HepG2 (cell line): Measurements from ENCODE around the gene AGPAT3. TPM values are rescaled to one million over a fixed set of nuclear protein-coding genes. Genes with fewer than 3 reads are reported as not detected.

ENCODE experiments used
- ATF7 ChIP-seq, 2 experiments: fragments of 450-650 bp in 1 of 2; sonication (generic) in 1 of 2; formaldehyde crosslinking in 1 of 2; IDR thresholded peaks; 2 replicates each; pipeline versions ENCODE4 v1.4.0 to v1.6.1; 2016 to 2020; ENCODE audit warnings: antibody characterized with exemption in 1 of 2, mild to moderate bottlenecking in 1 of 2, missing genetic modification reagents in 1 of 2
- CHD4 ChIP-seq: fragments of 200-600 bp; sonication (generic); IDR thresholded peaks from 2 replicates; pipeline ENCODE4 v1.7.0; 2017; ENCODE audit warnings: mild to moderate bottlenecking, low read length, borderline replicate concordance
- MXD3 ChIP-seq: IDR thresholded peaks from 2 replicates; pipeline ENCODE4 v1.6.1; 2016; ENCODE audit warnings: mild to moderate bottlenecking, missing biosample characterization, missing genetic modification reagents
- PHB2 ChIP-seq: fragments of 450-650 bp; IDR thresholded peaks from 2 replicates; pipeline ENCODE4 v1.6.1; 2018; ENCODE audit not compliant: partially characterized antibody
- PITX1 ChIP-seq: sonication (generic); formaldehyde crosslinking; IDR thresholded peaks from 2 replicates; pipeline ENCODE4 v1.5.1; 2020; ENCODE audit warnings: mild to moderate bottlenecking, missing genetic modification reagents
- REXO4 ChIP-seq: sonication (generic); formaldehyde crosslinking; IDR thresholded peaks from 2 replicates; pipeline ENCODE4 v1.8.0; 2022; ENCODE audit warnings: missing genetic modification reagents, mild to moderate bottlenecking, borderline replicate concordance
- SOX13 ChIP-seq, 3 experiments: fragments of 450-650 bp in 1 of 3; sonication (generic) in 1 of 3; formaldehyde crosslinking in 1 of 3; IDR thresholded peaks in 2 of 3; conservative IDR thresholded peaks in 1 of 3; 2 replicates each; pipeline versions ENCODE4 v1.5.0 to v1.6.1; 2016 to 2020; ENCODE audit warnings: antibody characterized with exemption in 1 of 3, mild to moderate bottlenecking in 1 of 3, missing compliant biosample characterization in 1 of 3, missing genetic modification reagents in 1 of 3, moderate library complexity in 1 of 3
- SP2 ChIP-seq: sonication (generic); formaldehyde crosslinking; IDR thresholded peaks from 2 replicates; pipeline ENCODE4 v1.5.1; 2020; ENCODE audit warnings: mild to moderate bottlenecking, missing genetic modification reagents
- SRF ChIP-seq: IDR thresholded peaks from 2 replicates; pipeline ENCODE4 v1.6.1; 2011; ENCODE audit warnings: mild to moderate bottlenecking, low read depth, low read length, moderate library complexity
- STAG1 ChIP-seq: sonication (generic); formaldehyde crosslinking; IDR thresholded peaks from 2 replicates; pipeline ENCODE4 v1.4.0; 2020; ENCODE audit warnings: missing genetic modification reagents
- TRIM24 ChIP-seq: sonication (generic); formaldehyde crosslinking; IDR thresholded peaks from 2 replicates; pipeline ENCODE4 v1.8.0; 2022; ENCODE audit warnings: mild to moderate bottlenecking, missing genetic modification reagents
- ZKSCAN1 ChIP-seq: fragments of 150-350 bp; IDR thresholded peaks from 2 replicates; pipeline ENCODE4 v1.6.1; 2014; ENCODE audit warnings: low read length
- ZNF142 ChIP-seq: sonication (generic); formaldehyde crosslinking; IDR thresholded peaks from 2 replicates; pipeline ENCODE4 v1.4.0; 2020; ENCODE audit warnings: missing genetic modification reagents
- ZNF180 ChIP-seq: sonication (generic); formaldehyde crosslinking; IDR thresholded peaks from 2 replicates; pipeline ENCODE4 v1.4.0; 2020; ENCODE audit warnings: low read depth, missing genetic modification reagents, borderline replicate concordance
- ZNF484 ChIP-seq: sonication (generic); formaldehyde crosslinking; IDR thresholded peaks from 2 replicates; pipeline ENCODE4 v1.5.1; 2020; ENCODE audit warnings: mild to moderate bottlenecking, low read depth, missing genetic modification reagents, borderline replicate concordance
- ZNF530 ChIP-seq: sonication (generic); formaldehyde crosslinking; IDR thresholded peaks from 2 replicates; pipeline ENCODE4 v1.5.0; 2020; ENCODE audit warnings: low read depth, mild to moderate bottlenecking, missing genetic modification reagents
- ZNF772 ChIP-seq: sonication (generic); formaldehyde crosslinking; IDR thresholded peaks from 2 replicates; pipeline ENCODE4 v1.5.0; 2020; ENCODE audit warnings: mild to moderate bottlenecking, missing genetic modification reagents
- ZNF776 ChIP-seq: sonication (generic); formaldehyde crosslinking; IDR thresholded peaks from 2 replicates; pipeline ENCODE4 v1.4.0; 2020; ENCODE audit warnings: mild to moderate bottlenecking, missing genetic modification reagents
- ZNF792 ChIP-seq: IDR thresholded peaks from 2 replicates; pipeline ENCODE4 v1.6.1; 2016
- ZNF816 ChIP-seq: sonication (generic); formaldehyde crosslinking; IDR thresholded peaks from 2 replicates; pipeline ENCODE4 v1.8.0; 2022; ENCODE audit warnings: missing genetic modification reagents, mild to moderate bottlenecking, borderline replicate concordance
- ZSCAN5A ChIP-seq: sonication (generic); formaldehyde crosslinking; IDR thresholded peaks from 2 replicates; pipeline ENCODE4 v1.8.0; 2022; ENCODE audit warnings: mild to moderate bottlenecking, missing genetic modification reagents, borderline replicate concordance
- polyA plus RNA-seq, 8 experiments: library from polyadenylated mRNA; depleted of rRNA in 3 of 8; stranded (reverse) in 7 of 8; unstranded in 1 of 8; fragments of >200 nt; fragmentation: Illumina TruSeq in 4 of 8; extraction: Trizol in 4 of 8; gene quantifications; 2 replicates each; pipeline versions ENCODE4 v1.2.1 to v1.2.3, GENCODE V29; 2011 to 2016; ENCODE audit warnings: low read depth in 4 of 8, missing spikeins in 1 of 8, mixed read lengths in 1 of 8; ENCODE audit not compliant: insufficient read depth in 1 of 8
- total RNA-seq, 5 experiments: library from RNA; depleted of rRNA; stranded (reverse); fragments of >200 nt; fragmentation: Illumina TruSeq; extraction: Trizol; gene quantifications; 2 replicates each; pipeline ENCODE4 v1.2.3, GENCODE V29; 2016; ENCODE audit warnings: low read depth in 1 of 5

Gene AGPAT3
- total and polyA plus RNA-seq, 2 of the 13 experiments (the other 11 are each of a cell fraction or from before 2014, with no cell fraction given): 32.2 to 54.4 TPM

GRCh38 chr21:43938751-43939442 lies 73.9 kb downstream of the AGPAT3 start (continued):
- no peak for TF ChIP-seq ZNF816 (CRISPR knock-in tag)
- no peak for TF ChIP-seq ZKSCAN1
- TF ChIP-seq SP2 (CRISPR knock-in tag): no peak
- no peak for TF ChIP-seq ZNF530 (CRISPR knock-in tag)
- no peak for TF ChIP-seq PHB2
- 0 out of 2 replicates have a peak, but pooled peaks have one; percentile 15 for TF ChIP-seq ZNF792 (CRISPR knock-in tag)
- TF ChIP-seq ZNF776: no peak
- no peak for TF ChIP-seq ZNF142
- no peak for TF ChIP-seq PITX1 (CRISPR knock-in tag)
- TF ChIP-seq ZNF772 (CRISPR knock-in tag): 0 out of 2 replicates have a peak, but pooled peaks have one; percentile 6
- no peak for TF ChIP-seq REXO4
- no peak for TF ChIP-seq SOX13 (IDR thresholded peaks at IDR 0.05)
- TF ChIP-seq SOX13 (CRISPR knock-in tag; conservative IDR thresholded peaks at IDR 0.05 in 1 of 2, IDR thresholded peaks at IDR 0.05 in 1 of 2): peak in 1 of 2 experiments; percentile 42; a peak in 1 of 4 replicates
- peak; percentile 81 for TF ChIP-seq STAG1 (CRISPR knock-in tag)
- no peak for TF ChIP-seq CHD4
- no peak for TF ChIP-seq ZNF180 (CRISPR knock-in tag)
- no peak for TF ChIP-seq ZNF484
- no peak for TF ChIP-seq TRIM24 (CRISPR knock-in tag)
- no peak for TF ChIP-seq MXD3 (CRISPR knock-in tag)
- no peak for TF ChIP-seq SRF
- no peak for TF ChIP-seq ZSCAN5A (CRISPR knock-in tag)
- no peak for TF ChIP-seq ATF7 (IDR thresholded peaks at IDR 0.05)
- 0 out of 2 replicates have a peak, but pooled peaks have one; percentile 37 for TF ChIP-seq ATF7 (CRISPR knock-in tag; IDR thresholded peaks at IDR 0.05)
